Memory B cell (primary cell): ENCODE measurements around the gene TBXAS1.

ENCODE experiments used
- ATAC-seq: fragments of 150-1000 bp; cut with Tn5 transposase; 2 replicates; pipeline ENCODE4 v1.10.0; 2021; ENCODE audit warnings: low read depth, mild to moderate bottlenecking, moderate library complexity
- DNase-seq, 2 donors: peaks; one replicate each; pipeline ENCODE4 v3.0.0; 2022; ENCODE audit warnings: low spot score in 2 of 2
- H3K27ac Mint-ChIP-seq: one replicate; pipeline ENCODE4 v1.8.0; 2022; ENCODE audit warnings: mild to moderate bottlenecking, moderate library complexity, mixed read lengths
- H3K27me3 Mint-ChIP-seq: one replicate; pipeline ENCODE4 v1.8.0; 2022; ENCODE audit warnings: mixed read lengths
- H3K36me3 Mint-ChIP-seq: one replicate; pipeline ENCODE4 v1.8.0; 2022; ENCODE audit warnings: mild to moderate bottlenecking, mixed read lengths
- H3K4me1 Mint-ChIP-seq: one replicate; pipeline ENCODE4 v1.8.0; 2022; ENCODE audit warnings: mixed read lengths
- H3K4me3 Mint-ChIP-seq: one replicate; pipeline ENCODE4 v1.8.0; 2022; ENCODE audit warnings: mild to moderate bottlenecking, moderate library complexity, mixed read lengths
- H3K9me3 Mint-ChIP-seq: one replicate; pipeline ENCODE4 v1.8.0; 2022; ENCODE audit warnings: mixed read lengths

The TBXAS1 gene

DNA sequence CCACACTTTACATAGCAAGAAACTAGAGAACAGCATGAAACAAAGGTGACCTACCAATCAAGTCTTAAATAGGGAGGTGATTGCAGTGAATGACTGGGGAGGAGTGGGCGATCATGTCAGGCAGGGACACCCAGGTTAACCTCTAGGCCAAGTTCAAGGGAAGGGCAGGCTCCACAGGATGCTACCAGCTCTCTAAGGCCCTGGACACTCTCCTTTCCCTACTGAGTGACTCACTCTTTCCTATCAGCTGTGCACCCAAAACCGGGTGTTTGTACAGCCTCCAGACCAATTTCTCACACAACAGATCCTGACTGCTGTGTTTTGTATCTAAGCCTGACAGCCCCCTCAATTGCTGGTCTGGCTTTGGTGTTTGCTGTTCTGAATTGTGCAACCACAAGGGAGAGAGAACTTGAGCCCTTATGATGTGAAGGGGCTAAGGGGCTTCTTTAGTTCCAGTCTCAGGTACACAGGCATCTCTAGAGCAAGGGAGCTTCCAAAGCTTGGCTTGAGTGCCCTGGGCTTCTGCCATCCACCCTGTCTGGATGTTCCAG, 107.8 kb downstream of the TBXAS1 start:
- Mint-ChIP-seq H3K27ac (no peak overlapping the region), H3K36me3 (peaks cover 4% of the 10 kb centered on the region), H3K4me1 (peaks cover 6% of the 10 kb centered on the region), H3K9me3 (no peaks in the 10 kb centered on the region), H3K27me3 (no peaks in the 10 kb centered on the region), H3K4me3 (no peak overlapping the region)
- DNase-seq (no peak), ATAC-seq (no peak)

DNA sequence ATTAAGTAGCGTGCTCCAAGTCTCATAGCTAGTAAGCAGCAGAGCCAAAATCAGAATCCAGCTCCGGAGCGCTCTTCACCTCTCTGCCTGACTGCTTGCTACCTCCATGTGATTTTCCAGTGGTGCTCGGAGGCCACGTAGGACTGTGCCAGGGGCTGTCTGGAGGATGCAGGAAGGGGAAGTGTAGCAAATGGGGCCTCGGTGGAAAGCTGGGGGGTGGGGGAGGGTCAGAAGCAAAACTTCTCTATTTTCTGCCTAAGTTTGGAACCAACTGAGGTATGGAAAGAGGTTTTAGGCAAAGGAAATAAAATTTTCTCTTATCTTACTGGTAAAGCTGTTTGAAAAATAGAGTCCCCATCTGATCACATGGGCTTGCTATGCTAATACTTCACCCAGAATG, 108.7 kb downstream of the TBXAS1 start:
- ATAC-seq (peak; percentile 42), DNase-seq (no peak)
- H3K4me1 Mint-ChIP-seq = peaks cover 6% of the 10 kb centered on the region
- no peaks in the 10 kb centered on the region for H3K9me3 Mint-ChIP-seq
- H3K27me3 Mint-ChIP-seq = no peaks in the 10 kb centered on the region
- H3K36me3 Mint-ChIP-seq = peaks cover 4% of the 10 kb centered on the region
- H3K27ac Mint-ChIP-seq = peak overlapping the region; percentile 21
- no peak overlapping the region for H3K4me3 Mint-ChIP-seq

DNA sequence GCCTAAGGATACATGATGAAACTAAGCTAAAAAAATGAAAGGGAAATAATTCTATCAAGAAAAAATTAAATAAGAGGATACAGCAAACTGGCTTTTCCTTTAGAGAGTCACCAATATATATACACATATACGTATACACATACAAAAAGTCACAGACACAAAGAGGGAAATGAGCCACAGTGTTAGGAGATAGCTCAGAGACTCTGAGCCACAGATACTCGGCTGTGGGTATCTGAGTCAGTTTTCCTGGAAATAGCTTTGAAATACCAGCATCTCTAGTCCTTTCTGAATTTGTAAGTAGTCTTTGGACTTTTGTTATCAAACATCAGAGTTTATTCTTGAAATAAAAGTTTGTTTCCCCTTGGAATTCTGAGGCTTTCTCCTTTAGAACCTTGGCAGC, 111.8 kb downstream of the TBXAS1 start:
- ATAC-seq (no peak), DNase-seq (no peak)
- Mint-ChIP-seq H3K4me3 (no peak overlapping the region), H3K36me3 (peaks cover 16% of the 10 kb centered on the region), H3K4me1 (peaks cover 8% of the 10 kb centered on the region), H3K9me3 (peaks cover 7% of the 10 kb centered on the region), H3K27me3 (peaks cover 3% of the 10 kb centered on the region), H3K27ac (no peak overlapping the region)

DNA sequence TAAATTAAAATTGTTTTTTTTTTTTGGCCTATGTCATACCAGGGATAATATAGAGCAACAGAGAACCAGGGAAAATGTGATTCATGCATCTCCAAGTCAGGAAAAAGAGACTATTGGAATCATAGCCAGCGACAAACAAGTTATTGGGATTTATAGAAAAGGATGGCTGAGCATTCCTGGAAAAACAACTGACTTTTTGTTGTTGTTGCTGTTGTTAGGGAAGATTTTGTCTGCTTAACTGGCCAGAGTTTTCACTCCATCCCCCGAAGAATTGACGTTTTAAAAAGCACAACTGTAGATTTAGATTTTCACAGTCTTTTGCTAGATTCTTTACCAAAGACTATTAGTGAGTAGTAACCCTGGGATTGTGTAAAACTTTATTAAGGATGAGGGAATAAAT, 112.4 kb downstream of the TBXAS1 start:
- Mint-ChIP-seq H3K4me3 (no peak overlapping the region), H3K27me3 (peaks cover 5% of the 10 kb centered on the region), H3K27ac (no peak overlapping the region), H3K36me3 (peaks cover 19% of the 10 kb centered on the region), H3K9me3 (peaks cover 10% of the 10 kb centered on the region), H3K4me1 (peaks cover 10% of the 10 kb centered on the region)
- no peak for DNase-seq
- ATAC-seq = no peak

DNA sequence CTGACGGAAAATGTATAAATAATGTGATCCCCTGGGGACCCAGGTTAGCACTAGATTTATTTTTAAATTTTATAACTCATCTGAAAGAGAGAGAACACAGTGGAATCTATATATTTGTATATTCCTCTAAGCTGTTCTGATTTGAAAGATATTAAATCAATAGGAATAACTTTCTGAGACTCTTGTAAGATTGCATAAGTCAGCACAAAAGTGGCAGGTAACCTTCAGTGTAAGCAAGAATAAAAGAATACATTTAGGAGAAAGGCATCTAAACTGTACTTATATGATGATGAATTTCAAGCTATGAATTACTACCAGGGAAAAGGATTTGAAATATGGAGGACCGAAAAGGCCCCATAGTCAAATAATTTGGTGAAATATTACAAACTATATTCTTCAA, 112.8 kb downstream of the TBXAS1 start:
- H3K4me1 Mint-ChIP-seq = peaks cover 13% of the 10 kb centered on the region

DNA sequence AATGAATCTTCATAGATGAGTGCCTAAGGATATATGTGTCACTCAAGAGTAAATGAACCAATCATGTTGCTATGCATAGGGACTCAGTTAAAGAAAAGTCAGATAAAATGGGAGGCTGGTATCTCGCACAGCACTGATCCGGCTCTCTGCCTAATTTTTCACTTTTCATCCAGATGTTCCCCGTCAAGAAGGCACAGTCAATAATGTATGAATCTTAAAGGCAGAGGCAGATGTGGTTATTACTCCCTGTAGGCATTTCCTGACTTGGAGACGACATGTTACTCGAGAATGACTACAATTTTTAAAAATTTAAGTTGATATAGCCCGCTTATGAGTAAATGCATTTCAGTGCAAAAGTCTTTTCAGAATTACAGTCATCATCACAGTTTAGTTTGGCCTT, 113.6 kb downstream of the TBXAS1 start:
- Mint-ChIP-seq H3K36me3 (peaks cover 24% of the 10 kb centered on the region), H3K27me3 (peaks cover 6% of the 10 kb centered on the region), H3K9me3 (peaks cover 14% of the 10 kb centered on the region), H3K27ac (no peak overlapping the region), H3K4me1 (peaks cover 9% of the 10 kb centered on the region), H3K4me3 (no peak overlapping the region)
- DNase-seq (no peak), ATAC-seq (no peak)

More for the DNA sequence above, 112.8 kb downstream of the TBXAS1 start:
- DNase-seq = no peak
- H3K27me3 Mint-ChIP-seq = peaks cover 5% of the 10 kb centered on the region
- H3K27ac Mint-ChIP-seq = no peak overlapping the region
- H3K36me3 Mint-ChIP-seq = peaks cover 22% of the 10 kb centered on the region
- no peak for ATAC-seq
- H3K9me3 Mint-ChIP-seq = peaks cover 12% of the 10 kb centered on the region
- H3K4me3 Mint-ChIP-seq = no peak overlapping the region

DNA sequence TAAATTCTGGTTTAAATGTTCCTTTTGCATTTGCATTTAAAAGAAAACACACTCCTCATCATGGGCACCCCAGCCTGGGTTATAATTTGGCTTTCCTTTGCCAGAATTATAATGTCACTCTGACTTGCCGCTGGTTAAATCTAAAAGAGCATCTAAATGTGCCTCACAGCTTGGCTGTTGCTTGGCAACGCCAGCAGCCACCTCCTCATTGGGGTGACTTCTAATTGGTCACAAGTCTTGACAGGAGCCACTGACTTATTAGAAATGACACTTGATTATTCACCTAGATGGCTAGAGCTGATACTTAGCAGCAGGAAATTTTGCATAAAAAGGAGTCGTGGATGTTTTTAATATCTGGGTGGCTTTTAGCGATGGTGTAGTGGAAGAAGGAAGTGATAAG, 114.3 kb downstream of the TBXAS1 start:
- Mint-ChIP-seq H3K9me3 (peaks cover 14% of the 10 kb centered on the region), H3K27ac (no peak overlapping the region), H3K27me3 (peaks cover 6% of the 10 kb centered on the region), H3K36me3 (peaks cover 23% of the 10 kb centered on the region), H3K4me1 (peaks cover 7% of the 10 kb centered on the region), H3K4me3 (no peak overlapping the region)
- no peak for ATAC-seq
- DNase-seq = no peak

DNA sequence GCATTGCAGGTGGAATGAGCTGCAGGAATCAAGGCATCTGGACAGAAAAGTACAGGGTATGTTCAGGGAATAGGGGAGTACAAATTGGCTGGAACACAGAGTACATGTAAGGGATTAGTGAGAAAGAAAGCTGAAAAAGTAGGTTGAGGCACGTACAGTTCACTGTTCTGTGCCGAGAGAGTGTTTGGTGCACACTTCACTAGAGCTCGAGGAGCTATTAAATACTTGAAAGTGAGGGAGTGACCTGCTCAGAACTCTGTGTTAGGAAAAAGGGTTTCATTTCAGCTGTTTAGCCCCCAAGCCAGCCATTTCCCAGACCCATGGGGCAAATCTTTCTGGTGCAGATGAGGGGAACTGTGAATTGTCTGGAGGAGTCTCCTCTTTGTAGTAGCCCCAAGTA, 115.2 kb downstream of the TBXAS1 start:
- no peak overlapping the region for H3K27ac Mint-ChIP-seq
- ATAC-seq = no peak
- H3K27me3 Mint-ChIP-seq = peaks cover 6% of the 10 kb centered on the region
- DNase-seq = no peak
- no peak overlapping the region for H3K4me3 Mint-ChIP-seq
- peaks cover 22% of the 10 kb centered on the region for H3K36me3 Mint-ChIP-seq
- H3K4me1 Mint-ChIP-seq = peaks cover 7% of the 10 kb centered on the region
- H3K9me3 Mint-ChIP-seq = peaks cover 14% of the 10 kb centered on the region

DNA sequence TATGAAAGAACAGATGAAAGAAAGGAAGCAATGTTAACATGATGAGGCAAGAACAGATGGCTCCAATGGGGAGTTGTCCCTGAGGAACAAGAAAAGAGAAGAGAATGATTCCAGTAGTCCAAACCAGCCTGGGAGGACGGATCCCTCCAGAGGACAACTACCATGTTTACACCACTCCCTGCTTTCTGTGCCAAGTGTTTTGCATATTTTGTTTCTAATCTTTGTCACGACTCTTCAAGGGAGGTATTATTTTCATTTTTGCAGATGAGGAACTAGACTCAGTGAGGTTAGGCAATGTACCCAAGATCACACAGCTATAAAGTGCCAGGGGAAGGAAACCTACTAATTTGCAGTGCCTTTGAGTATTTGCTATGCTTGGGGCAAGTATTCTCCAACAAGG, 117.5 kb downstream of the TBXAS1 start:
- no peak overlapping the region for H3K4me3 Mint-ChIP-seq
- no peak overlapping the region for H3K27ac Mint-ChIP-seq
- peaks cover 7% of the 10 kb centered on the region for H3K4me1 Mint-ChIP-seq
- peaks cover 8% of the 10 kb centered on the region for H3K27me3 Mint-ChIP-seq
- H3K36me3 Mint-ChIP-seq = peaks cover 23% of the 10 kb centered on the region
- H3K9me3 Mint-ChIP-seq = peaks cover 14% of the 10 kb centered on the region
- ATAC-seq (no peak), DNase-seq (no peak)

DNA sequence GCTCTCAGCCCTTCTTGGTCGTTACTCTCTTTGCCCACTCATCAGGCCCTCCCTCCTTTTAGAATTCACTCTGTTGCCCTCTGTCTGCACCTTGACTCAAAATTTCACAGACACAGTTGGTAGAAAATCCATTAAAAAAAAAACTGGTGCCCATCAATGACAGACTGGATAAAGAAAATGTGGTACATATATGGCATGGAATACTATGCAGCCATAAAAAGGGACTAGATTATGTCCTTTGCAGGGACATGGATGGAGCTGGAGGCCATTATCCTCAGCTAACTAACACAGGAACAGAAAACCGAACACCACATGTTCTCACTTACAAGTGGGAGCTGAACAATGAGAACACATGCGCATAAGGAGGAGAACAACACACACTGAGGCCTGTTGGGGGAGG, 118.0 kb downstream of the TBXAS1 start:
- no peak for DNase-seq
- ATAC-seq = no peak
- Mint-ChIP-seq H3K4me1 (peaks cover 7% of the 10 kb centered on the region), H3K36me3 (peaks cover 23% of the 10 kb centered on the region), H3K27ac (no peak overlapping the region), H3K4me3 (no peak overlapping the region), H3K27me3 (peaks cover 8% of the 10 kb centered on the region), H3K9me3 (peaks cover 14% of the 10 kb centered on the region)

DNA sequence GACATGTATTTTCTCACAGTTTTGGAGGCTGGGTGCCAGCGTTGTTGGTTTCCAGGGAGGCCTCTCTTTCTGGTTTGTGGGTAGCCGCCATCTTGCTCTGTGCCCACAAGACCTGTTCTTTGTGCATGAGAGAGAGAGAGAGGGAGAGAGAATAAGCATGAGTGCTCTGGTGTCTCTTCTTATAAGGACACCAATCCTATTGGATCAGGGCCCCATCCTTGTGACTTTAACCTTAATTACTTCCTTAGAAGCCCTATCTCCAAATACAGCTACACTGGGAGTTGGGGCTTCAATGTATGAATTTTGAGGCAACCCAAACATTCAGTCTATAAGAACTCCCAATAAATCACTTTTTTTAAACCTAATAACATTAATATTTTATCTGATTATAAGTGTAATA, 119.1 kb downstream of the TBXAS1 start:
- H3K36me3 Mint-ChIP-seq = peaks cover 23% of the 10 kb centered on the region
- H3K4me3 Mint-ChIP-seq = no peak overlapping the region
- peaks cover 7% of the 10 kb centered on the region for H3K4me1 Mint-ChIP-seq
- no peak for ATAC-seq
- peaks cover 8% of the 10 kb centered on the region for H3K27me3 Mint-ChIP-seq
- no peak for DNase-seq
- no peak overlapping the region for H3K27ac Mint-ChIP-seq
- H3K9me3 Mint-ChIP-seq = peaks cover 14% of the 10 kb centered on the region

DNA sequence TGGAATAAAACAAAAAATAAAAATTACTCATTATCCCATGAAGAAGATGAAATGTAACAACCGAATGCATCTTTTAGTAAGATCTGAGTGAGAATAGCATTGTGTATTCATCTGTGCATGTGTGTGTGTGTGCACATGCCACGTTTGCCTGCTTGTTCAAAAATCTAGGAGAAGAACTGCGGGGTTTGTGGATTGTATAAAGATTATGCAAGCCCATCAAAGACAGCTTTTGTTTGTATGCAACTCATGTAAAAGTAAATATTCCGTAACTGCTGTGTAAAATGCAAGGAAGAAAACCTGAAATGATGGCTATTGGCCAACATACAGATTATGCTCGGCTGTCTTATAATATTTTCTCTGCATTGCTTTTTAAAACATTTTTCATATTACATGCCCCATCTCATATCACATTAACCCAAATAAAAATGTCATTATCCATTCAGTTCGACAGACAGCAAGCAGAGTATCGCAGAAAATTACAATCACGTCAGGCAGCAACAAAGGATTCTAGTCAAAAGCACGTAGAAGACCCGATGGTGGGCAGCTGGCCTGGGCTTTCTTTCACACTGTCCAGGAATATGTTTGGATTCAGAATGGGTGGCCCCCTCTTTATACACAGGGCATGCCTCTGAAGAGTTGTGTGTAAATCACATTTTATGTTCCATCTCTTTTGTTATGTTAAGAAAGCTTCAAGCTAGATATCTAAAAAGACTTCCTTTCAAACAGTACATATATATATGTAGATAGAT, 119.7 kb downstream of the TBXAS1 start:
- Mint-ChIP-seq H3K9me3 (peaks cover 14% of the 10 kb centered on the region), H3K36me3 (peaks cover 23% of the 10 kb centered on the region)

DNA sequence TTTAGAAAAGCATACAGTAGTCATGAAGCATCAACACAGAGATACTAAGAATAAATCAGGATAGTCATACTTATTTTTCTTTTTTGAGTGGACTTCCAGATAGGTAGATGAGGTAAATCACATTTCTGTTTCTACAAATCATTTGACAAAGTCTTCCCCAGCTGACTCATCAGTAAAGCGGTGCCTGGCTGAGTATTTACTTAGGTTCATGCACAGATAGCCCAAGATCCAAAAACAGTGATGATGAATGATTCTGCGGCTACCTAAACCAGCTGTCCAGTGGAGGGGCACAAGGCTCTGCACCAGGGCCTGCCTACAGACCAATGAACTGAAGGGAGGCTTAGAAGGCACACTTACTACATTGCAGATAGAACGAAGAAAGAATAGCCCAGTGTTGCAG, 120.6 kb downstream of the TBXAS1 start:
- Mint-ChIP-seq H3K9me3 (peaks cover 14% of the 10 kb centered on the region), H3K27me3 (peaks cover 5% of the 10 kb centered on the region), H3K4me3 (no peak overlapping the region), H3K27ac (no peak overlapping the region), H3K36me3 (peaks cover 21% of the 10 kb centered on the region), H3K4me1 (peaks cover 5% of the 10 kb centered on the region)
- DNase-seq (no peak), ATAC-seq (no peak)

More for the DNA sequence above, 119.7 kb downstream of the TBXAS1 start:
- peaks cover 8% of the 10 kb centered on the region for H3K27me3 Mint-ChIP-seq
- H3K27ac Mint-ChIP-seq = no peak overlapping the region
- no peak for DNase-seq
- no peak for ATAC-seq
- H3K4me3 Mint-ChIP-seq = no peak overlapping the region
- peaks cover 5% of the 10 kb centered on the region for H3K4me1 Mint-ChIP-seq

DNA sequence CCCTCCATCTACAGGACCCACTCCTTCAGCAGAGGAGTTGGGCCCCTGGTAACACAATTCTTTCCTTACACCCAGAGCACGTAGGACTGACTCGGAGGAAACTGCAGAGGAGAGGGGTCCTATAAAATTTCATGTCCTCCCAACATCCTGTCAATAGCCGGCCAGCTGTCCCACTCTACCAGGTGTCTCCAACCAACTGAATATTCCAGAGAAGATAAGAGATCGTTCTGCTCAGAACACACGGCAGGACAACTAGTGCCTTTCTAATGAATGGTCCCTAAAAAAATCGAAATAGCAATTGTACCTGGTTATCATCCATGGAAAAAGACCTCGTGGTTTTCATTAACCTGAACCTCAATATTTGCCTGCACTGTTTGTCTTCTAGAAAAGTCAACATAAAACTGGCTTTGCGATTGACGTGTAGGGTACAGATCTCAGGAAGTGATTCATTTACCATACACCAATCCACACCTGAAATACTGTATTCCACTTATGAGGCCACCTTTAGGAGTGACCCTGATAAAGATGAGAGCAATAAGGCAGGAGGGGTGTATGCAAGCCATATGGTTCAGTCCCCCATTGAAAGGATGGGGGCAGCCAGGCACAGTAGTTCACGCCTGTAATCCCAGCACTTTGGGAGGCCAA, 121.9 kb downstream of the TBXAS1 start:
- Mint-ChIP-seq H3K9me3 (peaks cover 7% of the 10 kb centered on the region), H3K36me3 (peaks cover 11% of the 10 kb centered on the region), H3K27me3 (peaks cover 5% of the 10 kb centered on the region), H3K4me3 (no peak overlapping the region), H3K27ac (no peak overlapping the region), H3K4me1 (peaks cover 5% of the 10 kb centered on the region)
- no peak for ATAC-seq
- no peak for DNase-seq
